GM13976 (cell line): ENCODE data around the gene FAM168A.

Experiments used
- DNase-seq: peaks from one replicate; pipeline ENCODE4 v3.0.0; 2012; ENCODE audit warnings: low spot score
- CTCF ChIP-seq: IDR thresholded peaks from 2 replicates; pipeline ENCODE4 v1.5.1; 2012; ENCODE audit warnings: borderline replicate concordance, mild to moderate bottlenecking; ENCODE audit not compliant: insufficient read depth; ENCODE audit errors: extremely low read depth, missing control alignments, control extremely low read depth
- in situ Hi-C: fragments of 300-500 bp; cut with MboI; formaldehyde crosslinking; loops from one replicate; pipeline ENCODE4 v1.12.0; 2022; ENCODE audit warnings: low sequenced_read_pairs, mixed read lengths, inconsistent platforms; ENCODE audit not compliant: unreplicated experiment

FAM168A gene

GRCh38 chr11:73431396-73431795 is 166.5 kb downstream of the FAM168A start:
- no peak for TF ChIP-seq CTCF
- DNase-seq = no peak
- in situ Hi-C loops = no loop called here

- TF ChIP-seq CTCF = no peak
- DNase-seq = no peak
- in situ Hi-C loops = no loop called here
Measured at GRCh38 chr11:73430326-73430725, 167.6 kb downstream of the FAM168A start.

GRCh38 chr11:73429121-73429750 is 168.7 kb downstream of the FAM168A start:
- no peak for DNase-seq
- in situ Hi-C loops = no loop called here

GRCh38 chr11:73428699-73429098 is 169.2 kb downstream of the FAM168A start:
- no peak for TF ChIP-seq CTCF
- DNase-seq = no peak
- in situ Hi-C loops = no loop called here

More at GRCh38 chr11:73429121-73429750, 168.7 kb downstream of the FAM168A start:
- TF ChIP-seq CTCF = no peak

GRCh38 chr11:73428227-73428626 is 169.7 kb downstream of the FAM168A start:
- TF ChIP-seq CTCF = no peak
- no peak for DNase-seq
- in situ Hi-C loops = no loop called here

- no peak for TF ChIP-seq CTCF
- in situ Hi-C loops = no loop called here
- DNase-seq = no peak
Measured at GRCh38 chr11:73426219-73426850, 171.6 kb downstream of the FAM168A start.

GRCh38 chr11:73425108-73425507 is 172.8 kb downstream of the FAM168A start:
- TF ChIP-seq CTCF = no peak
- in situ Hi-C loops = no loop called here
- no peak for DNase-seq
